Mucosa of descending colon (tissue), 3 donors: ENCODE measurements around the gene CPLX3. TPM values are rescaled to one million over a fixed set of nuclear protein-coding genes. Genes with fewer than 3 reads are reported as not detected.

ENCODE experiments used
- ATAC-seq: fragments of 200-7000 bp; cut with Tn5 transposase; one replicate; pipeline ENCODE4 v1.9.1; 2020; ENCODE audit warnings: mild to moderate bottlenecking, moderate library complexity
- DNase-seq, 3 donors: peaks; one replicate each; pipeline ENCODE4 v3.0.0-alpha.2; 2020
- H3K36me3 ChIP-seq: fragments of 200-600 bp; one replicate; pipeline ENCODE4 v1.8.0; 2021; ENCODE audit warnings: low read depth, mild to moderate bottlenecking
- H3K4me1 ChIP-seq: fragments of 200-600 bp; one replicate; pipeline ENCODE4 v1.8.0; 2021; ENCODE audit warnings: low read depth, mild to moderate bottlenecking
- H3K4me3 ChIP-seq: fragments of 200-600 bp; one replicate; pipeline ENCODE4 v1.8.0; 2021; ENCODE audit warnings: mild to moderate bottlenecking
- H3K9me3 ChIP-seq: fragments of 200-600 bp; one replicate; pipeline ENCODE4 v1.8.0; 2021; ENCODE audit warnings: mild to moderate bottlenecking
- intact Hi-C, 2 donors: fragments of 100-400 bp; cut with DNase I in 1 of 2; cut with micrococcal nuclease in 1 of 2; formaldehyde crosslinking; loops; one replicate each; pipeline versions ENCODE4 v1.11.0 to v1.11.1; 2022; cut with DNase I, micrococcal nuclease
- total RNA-seq, 3 donors: library from RNA; stranded (reverse); fragmentation: NEBNext Ultra II Directional in 2 of 3; extraction: Animal tissue kit (Norgen Biotek cat#: 25700) in 2 of 3; gene quantifications; one replicate each; pipeline versions ENCODE4 v1.2.1 to v1.2.4, GENCODE V29; 2021 to 2023
- TF ChIP-seq, protein P1 (sequence below): fragments of 200-600 bp; IDR thresholded peaks from one replicate; pipeline ENCODE4 v1.8.0; 2022; ENCODE audit warnings: antibody characterized with exemption, mild to moderate bottlenecking
- donor health status: DM: no; HTN: no; CAD: no; lungs with moderate emphysema.
- donor health status: DM: no; HTN: no; CAD: no.
- donor health status: DM: no; HTN: yes; CAD: no.

CPLX3 gene
- total RNA-seq, 3 donors from 2014 or later, result 0.16 to 0.19 TPM; not detected in 1

GRCh38 chr15:74836846-74837245 lies 10.4 kb downstream of the CPLX3 start:
- DNase-seq (no peak), ATAC-seq (no peak)
- H3K4me3 ChIP-seq, result no peak overlapping the region
- TF ChIP-seq, protein P1, sequence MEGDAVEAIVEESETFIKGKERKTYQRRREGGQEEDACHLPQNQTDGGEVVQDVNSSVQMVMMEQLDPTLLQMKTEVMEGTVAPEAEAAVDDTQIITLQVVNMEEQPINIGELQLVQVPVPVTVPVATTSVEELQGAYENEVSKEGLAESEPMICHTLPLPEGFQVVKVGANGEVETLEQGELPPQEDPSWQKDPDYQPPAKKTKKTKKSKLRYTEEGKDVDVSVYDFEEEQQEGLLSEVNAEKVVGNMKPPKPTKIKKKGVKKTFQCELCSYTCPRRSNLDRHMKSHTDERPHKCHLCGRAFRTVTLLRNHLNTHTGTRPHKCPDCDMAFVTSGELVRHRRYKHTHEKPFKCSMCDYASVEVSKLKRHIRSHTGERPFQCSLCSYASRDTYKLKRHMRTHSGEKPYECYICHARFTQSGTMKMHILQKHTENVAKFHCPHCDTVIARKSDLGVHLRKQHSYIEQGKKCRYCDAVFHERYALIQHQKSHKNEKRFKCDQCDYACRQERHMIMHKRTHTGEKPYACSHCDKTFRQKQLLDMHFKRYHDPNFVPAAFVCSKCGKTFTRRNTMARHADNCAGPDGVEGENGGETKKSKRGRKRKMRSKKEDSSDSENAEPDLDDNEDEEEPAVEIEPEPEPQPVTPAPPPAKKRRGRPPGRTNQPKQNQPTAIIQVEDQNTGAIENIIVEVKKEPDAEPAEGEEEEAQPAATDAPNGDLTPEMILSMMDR, result no peak
- intact Hi-C loops, result no loop called here
- H3K4me1 ChIP-seq, result peaks cover 13% of the 10 kb centered on the region
- no peaks in the 10 kb centered on the region for H3K9me3 ChIP-seq
- H3K36me3 ChIP-seq, result no peaks in the 10 kb centered on the region

DNA sequence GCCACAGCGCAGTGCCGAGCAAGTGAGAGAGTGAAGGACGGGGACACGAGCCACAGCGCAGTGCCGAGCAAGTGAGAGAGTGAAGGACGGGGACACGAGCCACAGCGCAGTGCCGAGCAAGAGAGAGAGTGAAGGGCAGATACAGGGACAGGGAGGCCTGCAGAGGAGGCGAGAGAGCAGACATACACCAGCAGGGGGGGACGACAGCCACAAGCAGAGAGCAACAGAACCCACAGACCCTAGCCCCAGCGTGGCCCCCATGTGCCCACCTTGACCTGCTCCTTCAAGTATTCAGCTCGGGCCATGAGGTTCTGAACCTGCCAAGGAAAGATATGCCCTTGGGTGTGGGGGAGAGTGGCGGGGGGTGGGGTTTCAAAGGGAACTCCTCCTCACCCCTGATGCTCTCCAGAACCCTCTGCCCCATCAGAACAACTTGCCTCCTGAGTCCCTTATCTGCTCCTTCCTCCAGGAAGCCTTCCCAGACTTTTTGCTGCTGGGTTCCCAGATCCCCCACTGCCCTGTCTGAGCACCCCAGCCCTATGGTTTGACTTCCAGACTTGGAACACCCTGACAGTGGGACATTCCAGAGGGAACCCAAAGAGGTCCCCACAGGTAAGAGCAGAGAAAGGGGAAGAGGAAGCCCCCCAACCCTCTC lies 11.2 kb downstream of the CPLX3 start:
- H3K4me3 ChIP-seq, result no peak overlapping the region
- ATAC-seq (no peak), DNase-seq (no peak)
- no peaks in the 10 kb centered on the region for H3K36me3 ChIP-seq
- peaks cover 12% of the 10 kb centered on the region for H3K4me1 ChIP-seq
- H3K9me3 ChIP-seq, result no peaks in the 10 kb centered on the region
- TF ChIP-seq, protein P1, result no peak
- intact Hi-C loops, result no loop called here

- intact Hi-C loops, result no loop called here
- no peak for DNase-seq
- no peaks in the 10 kb centered on the region for H3K9me3 ChIP-seq
- no peaks in the 10 kb centered on the region for H3K36me3 ChIP-seq
- TF ChIP-seq, protein P1, result no peak
- H3K4me3 ChIP-seq, result no peak overlapping the region
- peaks cover 12% of the 10 kb centered on the region for H3K4me1 ChIP-seq
- ATAC-seq, result no peak
Observed at GRCh38 chr15:74838137-74838516, 11.7 kb downstream of the CPLX3 start.

DNA sequence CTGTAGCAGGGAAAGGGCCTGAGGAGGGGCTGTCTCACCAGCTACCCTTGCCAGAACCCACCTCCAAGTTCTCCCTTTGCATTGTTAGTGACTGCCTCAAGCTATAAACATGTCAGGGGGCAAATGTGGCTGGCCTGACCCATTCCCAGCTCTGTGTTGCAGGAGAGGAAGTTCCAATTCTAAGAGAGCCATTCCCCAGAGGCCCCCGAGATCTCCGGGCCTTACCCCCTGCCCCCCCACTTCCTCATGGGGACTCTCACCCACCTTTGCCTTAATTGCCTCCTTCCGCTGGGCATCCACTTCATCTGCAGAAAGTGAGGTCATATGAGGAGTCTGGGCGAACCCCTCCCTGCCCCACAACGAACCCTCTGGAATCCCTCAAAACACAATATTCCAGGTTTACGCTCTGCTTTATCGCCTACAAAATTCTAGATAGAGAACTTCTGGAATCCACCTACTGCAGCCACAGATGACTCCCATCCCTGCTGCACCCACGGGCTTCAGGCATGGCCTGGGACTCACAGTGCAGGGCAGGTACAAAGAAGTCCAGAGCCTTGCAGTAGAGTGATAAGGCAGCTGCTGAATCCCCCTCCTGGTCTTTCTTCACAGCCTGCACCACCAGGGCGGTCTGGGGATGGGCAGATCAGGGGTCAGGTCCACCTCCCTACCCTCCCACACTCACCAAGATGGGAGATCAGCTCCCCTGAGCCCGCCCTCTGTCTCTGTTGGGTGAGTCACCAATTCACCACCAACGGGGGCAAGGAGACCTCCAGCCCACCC lies 12.5 kb downstream of the CPLX3 start:
- no peak overlapping the region for H3K4me3 ChIP-seq
- TF ChIP-seq, protein P1, result no peak
- DNase-seq (no peak), ATAC-seq (no peak)
- H3K36me3 ChIP-seq, result no peaks in the 10 kb centered on the region
- H3K4me1 ChIP-seq, result peaks cover 17% of the 10 kb centered on the region
- intact Hi-C loops, result no loop called here
- no peaks in the 10 kb centered on the region for H3K9me3 ChIP-seq

- Histone ChIP-seq H3K9me3 (no peaks in the 10 kb centered on the region), H3K4me1 (peaks cover 20% of the 10 kb centered on the region), H3K36me3 (no peaks in the 10 kb centered on the region), H3K4me3 (no peak overlapping the region)
- DNase-seq (no peak), ATAC-seq (no peak)
- TF ChIP-seq, protein P1, result no peak
- intact Hi-C loops, result no loop called here
Observed at GRCh38 chr15:74839526-74840395, 13.3 kb downstream of the CPLX3 start.
